Suppressor macrophage treated with lipopolysaccharide for 4 hours (primary cell): ENCODE measurements around the gene FGF10.

ENCODE experiments used
- DNase-seq: peaks from one replicate; pipeline ENCODE4 v3.0.0-alpha.2; 2020

The FGF10 gene

GRCh38 chr5:44345871-44346270, 43.3 kb downstream of the FGF10 start:
- DNase-seq, result no peak

- DNase-seq, result no peak
Observed at GRCh38 chr5:44336708-44337107, 52.5 kb downstream of the FGF10 start.

- no peak for DNase-seq
Observed at GRCh38 chr5:44334622-44335021, 54.6 kb downstream of the FGF10 start.

GRCh38 chr5:44332285-44332971, 56.8 kb downstream of the FGF10 start:
- peak; percentile 48 for DNase-seq

- DNase-seq, result no peak
Observed at GRCh38 chr5:44331471-44332050, 57.7 kb downstream of the FGF10 start.

- DNase-seq, result no peak
Observed at GRCh38 chr5:44329716-44330115, 59.5 kb downstream of the FGF10 start.

- no peak for DNase-seq
Observed at GRCh38 chr5:44321144-44321725, 68.0 kb downstream of the FGF10 start.

- no peak for DNase-seq
Observed at GRCh38 chr5:44320188-44320587, 69.0 kb downstream of the FGF10 start.

- DNase-seq, result no peak
Observed at GRCh38 chr5:44318883-44319282, 70.3 kb downstream of the FGF10 start.

GRCh38 chr5:44312374-44312773, 76.8 kb downstream of the FGF10 start:
- DNase-seq, result no peak

GRCh38 chr5:44300551-44300950, 88.7 kb downstream of the FGF10 start:
- DNase-seq, result no peak

- DNase-seq, result no peak
Observed at GRCh38 chr5:44299394-44299793, 89.8 kb downstream of the FGF10 start.

GRCh38 chr5:44294516-44294915, 94.7 kb downstream of the FGF10 start:
- DNase-seq, result no peak

GRCh38 chr5:44292736-44293135, 96.5 kb downstream of the FGF10 start:
- DNase-seq, result no peak

GRCh38 chr5:44278469-44278868, 110.8 kb downstream of the FGF10 start:
- DNase-seq, result no peak

GRCh38 chr5:44275908-44276307, 113.3 kb downstream of the FGF10 start:
- no peak for DNase-seq

- DNase-seq, result no peak
Observed at GRCh38 chr5:44275329-44275728, 113.9 kb downstream of the FGF10 start.

- DNase-seq, result no peak
Observed at GRCh38 chr5:44267909-44268308, 121.3 kb downstream of the FGF10 start.

GRCh38 chr5:44266882-44267576, 122.2 kb downstream of the FGF10 start:
- no peak for DNase-seq

- DNase-seq, result no peak
Observed at GRCh38 chr5:44265713-44266112, 123.5 kb downstream of the FGF10 start.

GRCh38 chr5:44260793-44261192, 128.4 kb downstream of the FGF10 start:
- no peak for DNase-seq

- DNase-seq, result no peak
Observed at GRCh38 chr5:44257653-44258365, 131.4 kb downstream of the FGF10 start.

- no peak for DNase-seq
Observed at GRCh38 chr5:44257221-44257620, 132.0 kb downstream of the FGF10 start.
